ENCODE data around the gene SH2B3.
"Not testable (repeated sequence)": the region's sequence is repeated elsewhere in the genome, so short reads cannot be mapped to it uniquely, and the experiment has no call there.

SH2B3 gene

GRCh38 chr12:111401167-111401605 is 4.5 kb upstream of the SH2B3 start:
- POLR2A ChIA-PET: no interaction called here

DNA sequence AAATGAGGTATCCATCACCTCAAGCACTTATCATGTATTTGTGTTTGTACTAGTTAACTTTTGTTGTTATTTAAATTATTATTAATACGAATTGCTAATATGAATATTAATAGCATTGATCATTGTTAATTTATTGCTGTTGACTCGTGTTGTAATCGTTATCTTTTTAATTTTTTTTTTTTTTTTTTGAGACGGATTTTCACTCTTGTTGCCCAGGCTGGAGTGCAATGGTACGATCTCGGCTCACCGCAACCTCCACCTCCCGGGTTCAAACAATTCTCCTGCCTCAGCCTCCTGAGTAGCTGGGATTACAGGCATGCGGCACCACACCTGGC is 3.3 kb upstream of the SH2B3 start:
- DNase-seq (ENCODE audit: low read depth, low spot score); POLR2A ChIA-PET: not testable (repeated sequence)
- CTCF ChIA-PET: interaction anchor here (25.8 kb wide), 1 partner anchor 45 kb away, joined by 899 read pairs; no protein-coding TSS in a partner anchor

More at GRCh38 chr12:111401167-111401605, 4.5 kb upstream of the SH2B3 start:
- CTCF ChIA-PET: interaction anchor here (25.8 kb wide), 1 partner anchor 46 kb away, joined by 899 read pairs; no protein-coding TSS in a partner anchor
- H3K4me3 ChIP-seq (ENCODE audit: low read depth, low read length): no peak overlapping the region
- TF ChIP-seq, protein P1, sequence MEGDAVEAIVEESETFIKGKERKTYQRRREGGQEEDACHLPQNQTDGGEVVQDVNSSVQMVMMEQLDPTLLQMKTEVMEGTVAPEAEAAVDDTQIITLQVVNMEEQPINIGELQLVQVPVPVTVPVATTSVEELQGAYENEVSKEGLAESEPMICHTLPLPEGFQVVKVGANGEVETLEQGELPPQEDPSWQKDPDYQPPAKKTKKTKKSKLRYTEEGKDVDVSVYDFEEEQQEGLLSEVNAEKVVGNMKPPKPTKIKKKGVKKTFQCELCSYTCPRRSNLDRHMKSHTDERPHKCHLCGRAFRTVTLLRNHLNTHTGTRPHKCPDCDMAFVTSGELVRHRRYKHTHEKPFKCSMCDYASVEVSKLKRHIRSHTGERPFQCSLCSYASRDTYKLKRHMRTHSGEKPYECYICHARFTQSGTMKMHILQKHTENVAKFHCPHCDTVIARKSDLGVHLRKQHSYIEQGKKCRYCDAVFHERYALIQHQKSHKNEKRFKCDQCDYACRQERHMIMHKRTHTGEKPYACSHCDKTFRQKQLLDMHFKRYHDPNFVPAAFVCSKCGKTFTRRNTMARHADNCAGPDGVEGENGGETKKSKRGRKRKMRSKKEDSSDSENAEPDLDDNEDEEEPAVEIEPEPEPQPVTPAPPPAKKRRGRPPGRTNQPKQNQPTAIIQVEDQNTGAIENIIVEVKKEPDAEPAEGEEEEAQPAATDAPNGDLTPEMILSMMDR (IDR thresholded peaks at IDR 0.05; ENCODE audit: insufficient read depth, low read length, missing control alignments): no peak
- no peak for DNase-seq (ENCODE audit: low read depth, low spot score)

DNA sequence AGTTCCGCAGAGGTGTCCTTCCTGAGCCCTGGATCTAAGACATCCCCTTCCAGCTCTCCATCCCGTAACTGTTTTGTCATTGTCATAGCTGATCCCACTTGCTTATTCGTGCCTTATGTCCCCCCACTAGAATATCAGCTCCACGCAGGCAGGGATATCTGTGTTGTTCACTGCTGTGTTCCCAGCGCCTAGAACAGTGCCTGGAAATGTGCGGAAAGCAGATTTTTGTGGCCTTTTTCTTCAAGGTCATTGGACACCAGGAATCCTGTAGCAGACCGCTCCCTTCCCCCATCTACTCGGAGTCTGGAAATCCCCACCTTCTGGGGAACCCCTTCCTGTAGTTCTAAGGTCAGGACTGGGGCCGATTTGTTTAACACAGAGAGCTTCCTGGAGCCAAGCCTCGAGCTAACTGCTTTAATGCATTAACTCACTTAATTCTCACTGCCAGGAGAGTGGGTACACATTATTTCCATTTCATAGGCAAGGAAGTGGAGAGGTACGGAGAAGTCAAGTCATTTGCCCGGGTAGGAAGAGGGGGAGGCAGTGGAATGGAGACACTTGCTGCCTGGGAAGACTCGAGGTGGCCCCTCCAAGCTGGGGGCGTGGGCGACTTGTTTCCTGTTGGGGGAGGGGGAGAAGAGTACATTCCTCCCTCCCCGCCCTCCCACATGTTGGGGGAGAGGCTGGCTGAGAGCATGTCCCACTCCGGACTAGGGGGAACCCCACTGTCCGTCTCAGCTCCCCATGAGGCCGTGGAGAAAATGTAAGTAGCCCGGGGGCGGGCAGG is 1.2 kb upstream of the SH2B3 start:
- H3K4me3 ChIP-seq (ENCODE audit: low read depth, low read length): peak overlapping the region; percentile 95
- ChIA-PET CTCF (interaction anchor here (0.9 to 25.8 kb wide), 6 partner anchors 8 to 408 kb away, joined by 3 to 899 read pairs (median 5); no protein-coding TSS in a partner anchor), POLR2A (interaction anchor here (0.8 to 1.0 kb wide), 2 partner anchors 30 to 48 kb away, joined by 3 read pairs; no protein-coding TSS in a partner anchor)
- TF ChIP-seq, protein P1 (IDR thresholded peaks at IDR 0.05; ENCODE audit: insufficient read depth, low read length, missing control alignments): no peak
- no peak for DNase-seq (ENCODE audit: low read depth, low spot score)

More for the DNA sequence above, 3.3 kb upstream of the SH2B3 start:
- H3K4me3 ChIP-seq (ENCODE audit: low read depth, low read length): not testable (repeated sequence)

- ChIA-PET POLR2A (interaction anchor here (0.5 to 0.8 kb wide), 2 partner anchors 47 to 280 kb away, joined by 3 read pairs; no protein-coding TSS in a partner anchor), CTCF (interaction anchor here (0.9 to 25.8 kb wide), 5 partner anchors 9 to 408 kb away, joined by 3 to 899 read pairs (median 5); no protein-coding TSS in a partner anchor)
- TF ChIP-seq, protein P1 (IDR thresholded peaks at IDR 0.05; ENCODE audit: insufficient read depth, low read length, missing control alignments): peak; percentile 59
- peak; percentile 33 for DNase-seq (ENCODE audit: low read depth, low spot score)
- H3K4me3 ChIP-seq (ENCODE audit: low read depth, low read length): peak overlapping the region; percentile 95
Observed at GRCh38 chr12:111405149-111405858, 419 bp upstream of the SH2B3 start.

DNA sequence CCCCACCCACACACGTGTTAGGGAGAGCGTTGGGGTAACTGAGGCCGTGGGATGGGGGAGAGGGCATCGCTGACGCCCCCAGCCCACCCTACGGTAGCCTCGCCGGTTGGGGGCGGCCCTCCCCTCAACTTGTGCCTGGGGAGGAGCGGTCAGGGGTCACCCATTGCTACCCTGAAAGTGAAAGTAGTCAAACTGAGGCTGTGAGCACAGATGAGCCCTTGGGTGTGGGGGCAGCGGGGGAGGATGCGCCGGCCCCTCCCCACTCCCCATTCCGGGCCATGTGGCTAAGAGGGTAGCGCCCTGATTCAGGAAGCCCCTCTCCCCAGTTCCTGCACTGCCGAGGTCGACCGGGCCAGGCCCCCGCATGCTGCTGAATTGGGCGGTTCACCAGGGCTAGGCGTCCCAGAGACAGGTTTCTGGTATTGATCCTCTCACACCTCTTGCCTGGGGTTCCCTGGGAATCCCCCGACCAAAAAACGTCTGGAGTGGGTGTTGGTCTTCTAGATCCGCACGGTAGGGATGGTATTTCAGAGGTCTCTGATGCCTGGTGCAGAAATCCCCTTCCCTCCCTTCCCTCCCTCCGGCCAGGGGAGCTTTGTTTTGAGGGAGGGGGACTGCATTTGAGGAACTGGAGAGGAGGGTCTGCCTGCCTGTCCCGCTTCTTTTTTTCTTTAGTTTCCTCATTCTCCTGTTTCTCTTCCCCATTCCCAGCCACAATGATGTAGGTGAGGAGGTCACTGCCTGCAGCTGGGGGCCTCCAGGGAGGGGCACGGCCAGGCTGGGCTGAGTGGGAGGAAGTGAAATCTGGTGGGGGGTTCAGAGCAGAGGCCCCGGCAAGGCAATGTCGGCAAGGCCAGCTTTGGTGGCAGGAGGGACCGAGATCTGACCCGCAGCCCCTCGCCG is 1.0 kb downstream of the SH2B3 start:
- no peak for DNase-seq (ENCODE audit: low read depth, low spot score)

More for the DNA sequence above, 1.0 kb downstream of the SH2B3 start:
- POLR2A ChIA-PET: no interaction called here
- TF ChIP-seq, protein P1 (IDR thresholded peaks at IDR 0.05; ENCODE audit: insufficient read depth, low read length, missing control alignments): no peak
- CTCF ChIA-PET: interaction anchor here (1.7 to 25.8 kb wide), 3 partner anchors 8 to 40 kb away, joined by 6 to 899 read pairs (median 58); no protein-coding TSS in a partner anchor
- H3K4me3 ChIP-seq (ENCODE audit: low read depth, low read length): peak overlapping the region; percentile 95

All from AG04449 (cell line).